K562 (cell line): ENCODE measurements around the gene KLF17. TPM values are rescaled to one million over a fixed set of nuclear protein-coding genes. Genes with fewer than 3 reads are reported as not detected.
"Not testable (repeated sequence)": the region's sequence is repeated elsewhere in the genome, so short reads cannot be mapped to it uniquely, and the experiment has no call there.

Source experiments
- ATAC-seq: fragments of 200-7000 bp; cut with Tn5 transposase; 3 replicates; pipeline ENCODE4 v1.9.1; 2020; ENCODE audit warnings: moderate library complexity
- BruUV-seq: library from RNA; stranded (reverse); fragments of 400-500 nt; replicated peaks from 2 replicates; lab custom pipeline; 2021; lab: Mats Ljungman, UMichigan
- CTCF ChIA-PET: fragments of 300-600 bp; formaldehyde crosslinking; extraction: SDS; loops from one replicate; lab custom pipeline; 2021; ENCODE audit warnings: low intra/inter-chr PET ratio; lab: Yijun Ruan, JAX
- POLR2A ChIA-PET: fragments of 300-600, 350-650 bp; sonication (Branson Sonifier 250); formaldehyde crosslinking; extraction: SDS; loops from one replicate; lab custom pipeline; 2021; ENCODE audit warnings: antibody characterized with exemption, inconsistent platforms; lab: Yijun Ruan, JAX
- DNase-seq, 4 experiments: peaks; one replicate each; pipeline versions ENCODE4 v3.0.0 to v3.0.0-alpha.2; 2011 to 2018; ENCODE audit warnings: low spot score in 3 of 4, mixed read lengths in 3 of 4; ENCODE audit errors: extremely low read depth in 1 of 4
- FAIRE-seq: peaks from 2 replicates; lab custom pipeline; 2011; peaks lifted over from hg19 to GRCh38; lab: Jason Lieb, UNC
- H2AFZ ChIP-seq: 2 replicates; pipeline ENCODE4 v1.6.0; 2011; ENCODE audit warnings: low read depth, low read length, control low read depth, inconsistent platforms
- H3K27ac ChIP-seq: fragments of 200-600 bp; 3 replicates; pipeline ENCODE4 v1.8.0; 2011; ENCODE audit warnings: low read depth, mild to moderate bottlenecking, control low read depth, inconsistent platforms, low read length, moderate library complexity, mixed read lengths; ENCODE audit errors: extremely low read depth
- H3K27me3 ChIP-seq, 2 experiments: fragments of 300-600 bp in 1 of 2; 2 replicates in 1 of 2; 3 replicates in 1 of 2; pipeline versions ENCODE4 v1.6.0 to v1.8.0; 2011; ENCODE audit warnings: inconsistent platforms in 2 of 2, low read length in 2 of 2, mild to moderate bottlenecking in 1 of 2, mixed read lengths in 1 of 2, moderate library complexity in 1 of 2; ENCODE audit not compliant: control insufficient read depth in 2 of 2, insufficient read depth in 2 of 2
- H3K36me3 ChIP-seq: fragments of 300-600 bp; 3 replicates; pipeline ENCODE4 v1.8.0; 2011; ENCODE audit warnings: mild to moderate bottlenecking, low read length, inconsistent platforms; ENCODE audit not compliant: control insufficient read depth, insufficient read depth
- H3K4me1 ChIP-seq, 2 experiments: fragments of 200-600 bp in 1 of 2; replicated peaks in 1 of 2; 2 replicates in 1 of 2; 3 replicates in 1 of 2; pipeline versions ENCODE4 v1.5.1 to v1.8.0; 2011; ENCODE audit warnings: inconsistent platforms in 2 of 2, low read length in 2 of 2, mild to moderate bottlenecking in 1 of 2, mixed read lengths in 1 of 2, moderate library complexity in 1 of 2; ENCODE audit not compliant: control insufficient read depth in 2 of 2, insufficient read depth in 2 of 2
- H3K4me2 ChIP-seq: 2 replicates; pipeline ENCODE4 v1.6.1; 2011; ENCODE audit warnings: low read length, control low read depth, inconsistent platforms, mixed read lengths; ENCODE audit not compliant: insufficient read depth
- H3K4me3 ChIP-seq: fragments of 200-600 bp; sonication (generic), shearing (Covaris generic); 2 replicates; pipeline ENCODE4 v1.5.1; 2016; ENCODE audit warnings: control low read depth, inconsistent platforms
- H3K79me2 ChIP-seq: fragments of 200-600 bp; 3 replicates; pipeline ENCODE4 v1.8.0; 2011; ENCODE audit warnings: low read length, inconsistent platforms; ENCODE audit not compliant: control insufficient read depth, insufficient read depth
- H3K9ac ChIP-seq, 2 experiments: 2 replicates each; pipeline versions ENCODE4 v1.6.0 to v1.6.1; 2011; ENCODE audit warnings: low read depth in 2 of 2, low read length in 2 of 2, control low read depth in 1 of 2, inconsistent platforms in 1 of 2, mild to moderate bottlenecking in 1 of 2, mixed read lengths in 1 of 2; ENCODE audit not compliant: insufficient read depth in 1 of 2
- H3K9me1 ChIP-seq: one replicate; pipeline ENCODE4 v1.6.0; 2011; ENCODE audit warnings: inconsistent platforms, mild to moderate bottlenecking, low read length, moderate library complexity; ENCODE audit not compliant: control insufficient read depth, insufficient read depth
- H3K9me3 ChIP-seq: replicated peaks from 2 replicates; pipeline ENCODE4 v1.5.1; 2011; ENCODE audit warnings: low read depth, low read length, inconsistent platforms; ENCODE audit not compliant: control insufficient read depth, insufficient read depth
- H4K20me1 ChIP-seq: replicated peaks from 2 replicates; pipeline ENCODE4 v1.6.1; 2011; ENCODE audit warnings: low read length, inconsistent platforms, mixed read lengths; ENCODE audit not compliant: control insufficient read depth, insufficient read depth
- CBX1 ChIP-seq: sonication (generic); IDR thresholded peaks from 2 replicates; pipeline ENCODE4 v1.6.1; 2016; ENCODE audit warnings: antibody characterized with exemption, low read depth, mild to moderate bottlenecking
- GATA2 ChIP-seq: sonication (generic); formaldehyde crosslinking; IDR thresholded peaks from 2 replicates; pipeline ENCODE4 v1.4.0; 2020; ENCODE audit warnings: mild to moderate bottlenecking, missing genetic modification reagents
- ZNF316 ChIP-seq: fragments of 450-650 bp; IDR thresholded peaks from 2 replicates; pipeline ENCODE4 v1.6.1; 2016
- ZSCAN29 ChIP-seq: fragments of 450-650 bp; IDR thresholded peaks from 2 replicates; pipeline ENCODE4 v1.6.1; 2017
- WGBS: fragments of 100-300 bp; shearing (Covaris generic); methylation state at CpG from one replicate; pipeline ENCODE4 v1.1.6; 2016; ENCODE audit warnings: low coverage, mixed read lengths; ENCODE audit not compliant: insufficient coverage; ENCODE audit errors: missing lambda C conversion rate; 5-methylcytosine and 5-hydroxymethylcytosine counted together
- in situ Hi-C: fragments of 300-500 bp; cut with MboI; formaldehyde crosslinking; loops from 4 replicates; pipeline ENCODE4 v1.15.0; 2018; ENCODE audit warnings: inconsistent platforms, mixed read lengths
- intact Hi-C: fragments of 100-400 bp; cut with micrococcal nuclease; formaldehyde crosslinking; loops from 2 replicates; pipeline ENCODE4 v1.14.2; 2022
- polyA plus RNA-seq, 8 experiments: library from polyadenylated mRNA; depleted of rRNA in 4 of 8; stranded (reverse) in 5 of 8; unstranded in 3 of 8; fragments of >200 nt; fragmentation: Nextera tagmentation in 2 of 8; fragmentation: Illumina TruSeq in 1 of 8; extraction: Ambion mirVana in 2 of 8; extraction: Trizol in 1 of 8; gene quantifications; 2 replicates each; pipeline versions ENCODE4 v1.2.1 to v1.2.3, GENCODE V29; 2011 to 2014; ENCODE audit warnings: inconsistent platforms in 1 of 8, missing spikeins in 1 of 8
- total RNA-seq, 7 experiments: library from RNA; depleted of rRNA in 6 of 7; stranded (reverse); fragments of >200 nt in 6 of 7; fragmentation: Illumina TruSeq in 2 of 7; extraction: Trizol in 2 of 7; gene quantifications; 2 replicates each; pipeline versions ENCODE4 v1.2.1 to v1.2.3, GENCODE V29; 2011 to 2021; ENCODE audit warnings: low replicate concordance in 1 of 7
- TF ChIP-seq, protein P1 (sequence below): sonication (generic); IDR thresholded peaks from 2 replicates; pipeline ENCODE4 v1.6.1; 2016

Gene KLF17
- total and polyA plus RNA-seq, 9 of the 15 experiments (the other 6 are each of a cell fraction or from before 2014, with no cell fraction given) = 0.01 to 0.24 (median 0.13) TPM; not detected in 6

DNA sequence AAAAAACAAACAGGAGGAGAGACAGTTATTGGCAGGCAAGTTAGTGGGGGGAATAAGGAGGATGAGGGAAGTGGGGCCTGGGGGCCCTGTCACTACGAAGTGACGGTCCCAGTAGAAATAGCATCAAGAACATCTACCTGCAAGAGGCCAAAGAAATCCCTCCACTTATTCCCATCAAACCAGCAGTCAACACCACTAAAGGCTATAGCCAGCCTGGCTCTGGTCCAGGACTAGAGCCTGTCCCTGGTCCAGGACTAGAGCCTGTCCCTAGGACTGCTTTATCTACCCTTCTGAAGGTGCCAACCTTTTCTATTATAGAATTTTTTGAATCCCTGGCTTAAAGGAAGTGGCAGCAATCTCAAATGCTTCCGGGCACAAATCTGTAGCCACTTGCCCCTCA, 19.6 kb downstream of the KLF17 start (continued):
- no peak for TF ChIP-seq GATA2

DNA sequence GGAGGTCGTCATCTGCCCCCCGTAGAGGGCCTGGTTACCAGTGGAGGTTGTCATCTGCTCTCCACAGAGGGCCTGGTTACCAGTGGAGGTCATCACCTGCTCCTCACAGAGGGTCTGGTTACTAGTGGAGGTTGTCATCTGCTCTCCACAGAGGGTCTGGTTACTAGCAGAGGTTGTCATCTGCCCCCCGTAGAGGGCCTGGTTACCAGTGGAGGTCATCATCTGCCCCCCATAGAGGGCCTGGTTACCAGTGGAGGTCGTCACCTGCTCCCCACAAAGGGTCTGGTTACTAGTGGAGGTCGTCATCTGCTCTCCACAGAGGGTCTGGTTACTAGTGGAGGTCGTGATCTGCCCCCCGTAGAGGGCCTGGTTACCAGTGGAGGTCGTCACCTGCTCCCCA, 20.9 kb downstream of the KLF17 start:
- H3K27ac ChIP-seq, H3K9ac ChIP-seq, H3K36me3 ChIP-seq, FAIRE-seq, DNase-seq, intact Hi-C loops, H3K9me3 ChIP-seq, H3K9me1 ChIP-seq, POLR2A ChIA-PET, H4K20me1 ChIP-seq, H3K4me3 ChIP-seq, H3K79me2 ChIP-seq, H2AFZ ChIP-seq, H3K4me2 ChIP-seq, in situ Hi-C loops, H3K4me1 ChIP-seq, BruUV-seq, CTCF ChIA-PET, ATAC-seq: not testable (repeated sequence)
- TF ChIP-seq, protein P1, sequence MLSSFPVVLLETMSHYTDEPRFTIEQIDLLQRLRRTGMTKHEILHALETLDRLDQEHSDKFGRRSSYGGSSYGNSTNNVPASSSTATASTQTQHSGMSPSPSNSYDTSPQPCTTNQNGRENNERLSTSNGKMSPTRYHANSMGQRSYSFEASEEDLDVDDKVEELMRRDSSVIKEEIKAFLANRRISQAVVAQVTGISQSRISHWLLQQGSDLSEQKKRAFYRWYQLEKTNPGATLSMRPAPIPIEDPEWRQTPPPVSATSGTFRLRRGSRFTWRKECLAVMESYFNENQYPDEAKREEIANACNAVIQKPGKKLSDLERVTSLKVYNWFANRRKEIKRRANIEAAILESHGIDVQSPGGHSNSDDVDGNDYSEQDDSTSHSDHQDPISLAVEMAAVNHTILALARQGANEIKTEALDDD = peak; percentile 32; the same call in 1 of the 2 replicates
- WGBS = 1% methylated on average over 7 of the region's 8 CpGs
- peaks cover 9 to 24% of the 10 kb centered on the region in 2 experiments; a peak in 4 of 5 replicates for H3K27me3 ChIP-seq

DNA sequence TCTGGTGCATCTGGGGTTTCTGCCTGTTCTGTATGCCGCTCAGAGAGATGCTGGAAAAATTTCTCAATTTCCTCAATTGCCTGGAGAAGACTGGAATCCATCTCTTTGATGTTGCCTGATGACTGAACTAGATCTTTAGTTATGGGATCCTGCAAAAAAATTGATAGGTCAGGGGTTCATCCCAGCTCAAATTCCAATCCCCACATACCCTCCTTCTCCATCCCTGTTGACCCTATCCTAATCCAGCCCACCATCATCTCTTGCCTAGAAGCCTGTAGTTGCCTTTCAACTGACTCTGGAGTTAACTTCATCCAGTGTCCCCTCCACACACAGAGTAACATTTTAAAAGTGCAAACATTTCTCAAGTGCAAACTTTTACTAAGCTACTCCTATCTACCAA, 22.9 kb downstream of the KLF17 start, which contains the start of gene KLF18:
TSS of gene KLF18 (minus strand) at position 101 of the 400 bp plus-strand sequence. CDS start at position 101, 0 bp downstream.
- Histone ChIP-seq H3K4me1 (no peaks in the 10 kb centered on the region), H3K79me2 (no peaks in the 10 kb centered on the region), H3K27ac (no peak within 1 kb of the TSS), H3K9me3 (peaks cover 8% of the 10 kb centered on the region), H3K4me2 (no peak within 1 kb of the TSS), H3K27me3 (peaks cover 8 to 23% of the 10 kb centered on the region in 2 experiments; a peak in 4 of 5 replicates), H3K9ac (no peak within 1 kb of the TSS), H3K9me1 (no peaks in the 10 kb centered on the region), H3K36me3 (no peaks in the 10 kb centered on the region), H2AFZ (no peak within 1 kb of the TSS), H3K4me3 (no peak within 1 kb of the TSS), H4K20me1 (no peaks in the 10 kb centered on the region)
- ATAC-seq (no peak), FAIRE-seq (no peak), DNase-seq (no peak)
- intact Hi-C loops = no loop called here
- TF ChIP-seq ZNF316 (no peak), ZSCAN29 (no peak), CBX1 (no peak)
- CTCF ChIA-PET = no interaction called here
- in situ Hi-C loops = no loop called here
- POLR2A ChIA-PET = no interaction called here
- 0% methylated on average over 1 of the region's 1 CpG for WGBS
- no TSS peak for BruUV-seq
